SU-DHL-6 (cell line): Measurements from ENCODE around the gene FGF16.

ENCODE experiments used
- H2AFZ ChIP-seq: fragments of 200-600 bp; sonication (generic); 2 replicates; pipeline ENCODE4 v1.6.1; 2014; ENCODE audit warnings: low read depth, mild to moderate bottlenecking, moderate library complexity, mixed read lengths, antibody characterized with exemption, low read length; ENCODE audit not compliant: severe bottlenecking
- H3F3A ChIP-seq: fragments of 200-600 bp; shearing (Covaris generic); 2 replicates; pipeline ENCODE4 v1.6.0; 2016; ENCODE audit warnings: antibody characterized with exemption, mild to moderate bottlenecking; ENCODE audit not compliant: insufficient read depth
- H3K27ac ChIP-seq: fragments of 200-600 bp; sonication (generic); 2 replicates; pipeline ENCODE4 v1.5.1; 2016; ENCODE audit warnings: low read depth, mild to moderate bottlenecking, low read length, moderate library complexity, mixed read lengths
- H3K27me3 ChIP-seq: fragments of 200-600 bp; sonication (generic), shearing (Covaris generic); 2 replicates; pipeline ENCODE4 v1.6.0; 2014; ENCODE audit warnings: mild to moderate bottlenecking, low read length
- H3K36me3 ChIP-seq: fragments of 200-600 bp; sonication (generic); 2 replicates; pipeline ENCODE4 v1.6.1; 2014; ENCODE audit warnings: mild to moderate bottlenecking, low read length, mixed read lengths
- H3K4me2 ChIP-seq: fragments of 300-600, 200-600 bp; shearing (Covaris generic), sonication (generic); 2 replicates; pipeline ENCODE4 v1.6.0; 2014; ENCODE audit warnings: low read length, low read depth, mild to moderate bottlenecking; ENCODE audit not compliant: poor library complexity, severe bottlenecking
- H3K4me3 ChIP-seq: fragments of 200-600 bp; sonication (generic); 2 replicates; pipeline ENCODE4 v1.5.1; 2014; ENCODE audit warnings: antibody characterized with exemption, low read length, mild to moderate bottlenecking, mixed read lengths; ENCODE audit not compliant: insufficient read depth, poor library complexity, severe bottlenecking
- H3K79me2 ChIP-seq: fragments of 200-600 bp; sonication (generic); 2 replicates; pipeline ENCODE4 v1.6.1; 2014; ENCODE audit warnings: mild to moderate bottlenecking, low read length, moderate library complexity; ENCODE audit not compliant: insufficient read depth
- H3K9ac ChIP-seq: fragments of 200-600 bp; sonication (generic); 2 replicates; pipeline ENCODE4 v1.7.0; 2014; ENCODE audit warnings: mild to moderate bottlenecking, low read length
- H3K9me2 ChIP-seq: fragments of 200-600 bp; sonication (generic); replicated peaks from 2 replicates; pipeline ENCODE4 v1.6.1; 2014; ENCODE audit warnings: low read length; ENCODE audit not compliant: insufficient read depth
- H3K9me3 ChIP-seq: fragments of 200-600 bp; sonication (generic); 2 replicates; pipeline ENCODE4 v1.6.1; 2014; ENCODE audit warnings: low read length, mixed read lengths; ENCODE audit not compliant: insufficient read depth
- H4K20me1 ChIP-seq: fragments of 200-600 bp; sonication (generic); 2 replicates; pipeline ENCODE4 v1.6.1; 2014; ENCODE audit warnings: low read depth, mild to moderate bottlenecking, antibody characterized with exemption, low read length, moderate library complexity, mixed read lengths
- EZH2phosphoT487 ChIP-seq: fragments of 200-600 bp; sonication (generic), shearing (Covaris generic); conservative IDR thresholded peaks from 2 replicates; pipeline ENCODE4 v1.6.1; 2018; ENCODE audit warnings: mild to moderate bottlenecking, antibody characterized with exemption, low read length, moderate library complexity, mixed read lengths
- TF ChIP-seq, protein P1 (sequence below): fragments of 200-600 bp; sonication (generic); IDR thresholded peaks from one replicate; pipeline ENCODE4 v1.5.1; 2017; ENCODE audit warnings: antibody characterized with exemption, mild to moderate bottlenecking, low read length, moderate library complexity; ENCODE audit not compliant: insufficient read depth, poor library complexity, severe bottlenecking

The FGF16 gene

DNA sequence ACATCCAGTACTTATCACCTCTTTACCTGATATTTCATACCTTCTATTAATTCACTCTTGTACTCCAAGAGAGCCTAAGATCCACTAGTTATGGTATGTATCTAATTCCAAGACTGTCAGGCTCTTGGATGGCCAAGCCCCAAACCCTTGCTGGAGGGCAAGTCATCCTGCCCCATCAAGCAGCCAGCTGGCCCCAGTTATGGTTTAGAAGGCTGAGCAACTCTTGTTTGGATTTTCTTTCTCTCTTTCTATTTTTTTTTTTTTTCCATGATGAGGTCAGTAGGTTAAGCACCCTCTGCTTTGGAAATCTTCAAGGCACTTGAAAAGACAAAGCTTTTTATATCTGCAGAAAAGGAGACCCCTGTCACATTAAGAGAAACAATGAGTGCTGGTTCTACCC lies 10.9 kb upstream of the FGF16 start:
- Histone ChIP-seq H3K9me2 (no peaks in the 10 kb centered on the region), H3K4me3 (no peak overlapping the region), H4K20me1 (no peaks in the 10 kb centered on the region), H3K79me2 (no peaks in the 10 kb centered on the region), H3K27me3 (no peaks in the 10 kb centered on the region), H3K9me3 (no peaks in the 10 kb centered on the region), H3K27ac (no peak overlapping the region), H3K9ac (no peak overlapping the region), H2AFZ (no peak overlapping the region), H3F3A (no peaks in the 10 kb centered on the region), H3K36me3 (no peaks in the 10 kb centered on the region), H3K4me2 (no peak overlapping the region)
- no peak for TF ChIP-seq EZH2phosphoT487
- TF ChIP-seq, protein P1, sequence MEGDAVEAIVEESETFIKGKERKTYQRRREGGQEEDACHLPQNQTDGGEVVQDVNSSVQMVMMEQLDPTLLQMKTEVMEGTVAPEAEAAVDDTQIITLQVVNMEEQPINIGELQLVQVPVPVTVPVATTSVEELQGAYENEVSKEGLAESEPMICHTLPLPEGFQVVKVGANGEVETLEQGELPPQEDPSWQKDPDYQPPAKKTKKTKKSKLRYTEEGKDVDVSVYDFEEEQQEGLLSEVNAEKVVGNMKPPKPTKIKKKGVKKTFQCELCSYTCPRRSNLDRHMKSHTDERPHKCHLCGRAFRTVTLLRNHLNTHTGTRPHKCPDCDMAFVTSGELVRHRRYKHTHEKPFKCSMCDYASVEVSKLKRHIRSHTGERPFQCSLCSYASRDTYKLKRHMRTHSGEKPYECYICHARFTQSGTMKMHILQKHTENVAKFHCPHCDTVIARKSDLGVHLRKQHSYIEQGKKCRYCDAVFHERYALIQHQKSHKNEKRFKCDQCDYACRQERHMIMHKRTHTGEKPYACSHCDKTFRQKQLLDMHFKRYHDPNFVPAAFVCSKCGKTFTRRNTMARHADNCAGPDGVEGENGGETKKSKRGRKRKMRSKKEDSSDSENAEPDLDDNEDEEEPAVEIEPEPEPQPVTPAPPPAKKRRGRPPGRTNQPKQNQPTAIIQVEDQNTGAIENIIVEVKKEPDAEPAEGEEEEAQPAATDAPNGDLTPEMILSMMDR = no peak

DNA sequence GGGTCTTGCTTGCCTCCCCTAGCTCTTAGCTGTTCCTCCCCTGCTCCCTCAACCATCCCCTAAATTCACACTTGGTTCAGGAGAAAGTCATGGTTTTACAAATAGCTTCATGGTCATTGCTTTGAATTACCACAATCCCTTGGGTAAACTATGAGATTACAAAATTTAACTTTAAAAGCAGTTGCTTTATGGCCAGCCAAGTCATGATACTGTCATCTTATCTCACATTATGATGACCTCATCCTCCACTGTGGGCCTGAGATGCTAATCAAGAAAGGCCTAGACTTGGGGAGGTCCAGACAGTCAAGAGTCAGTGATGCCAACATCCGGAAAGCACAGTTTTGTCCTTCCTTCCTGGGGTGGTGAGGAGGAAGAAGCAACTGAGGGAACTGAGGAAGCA lies 10.5 kb upstream of the FGF16 start:
- H3K36me3 ChIP-seq = no peaks in the 10 kb centered on the region
- no peak overlapping the region for H3K9ac ChIP-seq
- H3K4me3 ChIP-seq = no peak overlapping the region
- no peaks in the 10 kb centered on the region for H3K79me2 ChIP-seq
- no peak overlapping the region for H2AFZ ChIP-seq
- H3K27ac ChIP-seq = no peak overlapping the region
- no peaks in the 10 kb centered on the region for H3K9me2 ChIP-seq
- no peaks in the 10 kb centered on the region for H3K9me3 ChIP-seq
- no peak overlapping the region for H3K4me2 ChIP-seq
- H4K20me1 ChIP-seq = no peaks in the 10 kb centered on the region
- no peak for TF ChIP-seq EZH2phosphoT487
- TF ChIP-seq, protein P1 = no peak
- no peaks in the 10 kb centered on the region for H3K27me3 ChIP-seq
- no peaks in the 10 kb centered on the region for H3F3A ChIP-seq

DNA sequence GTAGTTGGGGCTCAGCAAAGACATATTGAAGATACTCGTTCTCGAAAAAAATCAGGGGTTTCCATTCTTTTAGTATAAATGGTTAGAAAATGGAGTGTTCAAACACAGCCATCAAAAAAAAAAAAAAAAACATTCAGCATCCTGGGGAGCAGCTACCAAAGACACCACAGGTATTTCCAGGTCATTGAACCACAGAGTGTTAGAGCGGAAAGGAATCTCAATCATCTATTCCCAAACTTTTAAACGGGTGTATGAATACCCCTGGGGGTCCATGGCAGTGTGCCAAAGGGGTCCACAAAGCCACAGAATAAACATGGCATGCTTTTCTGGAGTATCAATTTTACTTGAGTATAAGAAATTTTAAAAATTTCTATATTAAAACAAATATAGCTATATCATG lies 6.9 kb upstream of the FGF16 start:
- H3K4me2 ChIP-seq = no peak overlapping the region
- H3K27me3 ChIP-seq = no peaks in the 10 kb centered on the region
- H3K36me3 ChIP-seq = no peaks in the 10 kb centered on the region
- no peak overlapping the region for H3K27ac ChIP-seq
- no peak overlapping the region for H3K9ac ChIP-seq
- no peaks in the 10 kb centered on the region for H3K79me2 ChIP-seq
- H4K20me1 ChIP-seq = no peaks in the 10 kb centered on the region
- H2AFZ ChIP-seq = no peak overlapping the region
- H3K9me3 ChIP-seq = no peaks in the 10 kb centered on the region
- TF ChIP-seq EZH2phosphoT487 = no peak
- TF ChIP-seq, protein P1 = no peak
- no peaks in the 10 kb centered on the region for H3F3A ChIP-seq
- no peak overlapping the region for H3K4me3 ChIP-seq
- H3K9me2 ChIP-seq = no peaks in the 10 kb centered on the region
